Measurements from ENCODE around the gene ARID1B.

The ARID1B gene

GRCh38 chr6:157239148-157239547 lies 462.0 kb downstream of the ARID1B start:
- DNase-seq, result no peak

GRCh38 chr6:157239671-157240058 lies 462.5 kb downstream of the ARID1B start:
- DNase-seq, result no peak

- DNase-seq, result no peak
These were observed 463.1 kb downstream of the ARID1B start for GRCh38 chr6:157240059-157240959.

- DNase-seq, result no peak
These were observed 463.8 kb downstream of the ARID1B start for GRCh38 chr6:157240960-157241311.

GRCh38 chr6:157242791-157243190 lies 465.6 kb downstream of the ARID1B start:
- no peak for DNase-seq

- no peak for DNase-seq
These were observed 467.0 kb downstream of the ARID1B start for GRCh38 chr6:157244175-157244574.

GRCh38 chr6:157244780-157245179 lies 467.6 kb downstream of the ARID1B start:
- no peak for DNase-seq

GRCh38 chr6:157245436-157245835 lies 468.3 kb downstream of the ARID1B start:
- no peak for DNase-seq

GRCh38 chr6:157246048-157246630 lies 469.0 kb downstream of the ARID1B start:
- no peak for DNase-seq

- no peak for DNase-seq
These were observed 469.8 kb downstream of the ARID1B start for GRCh38 chr6:157246771-157247484.

GRCh38 chr6:157248264-157248663 lies 471.1 kb downstream of the ARID1B start:
- no peak for DNase-seq

GRCh38 chr6:157249826-157250225 lies 472.6 kb downstream of the ARID1B start:
- no peak for DNase-seq

- no peak for DNase-seq
These were observed 474.5 kb downstream of the ARID1B start for GRCh38 chr6:157251586-157252247.

GRCh38 chr6:157253017-157253416 lies 475.8 kb downstream of the ARID1B start:
- DNase-seq, result no peak

- DNase-seq, result no peak
These were observed 476.5 kb downstream of the ARID1B start for GRCh38 chr6:157253699-157254098.

- no peak for DNase-seq
These were observed 477.4 kb downstream of the ARID1B start for GRCh38 chr6:157254538-157254937.

GRCh38 chr6:157255079-157255478 lies 477.9 kb downstream of the ARID1B start:
- DNase-seq, result no peak

- no peak for DNase-seq
These were observed 481.7 kb downstream of the ARID1B start for GRCh38 chr6:157258878-157259277.

- no peak for DNase-seq
These were observed 482.3 kb downstream of the ARID1B start for GRCh38 chr6:157259443-157259842.
